Rectal smooth muscle tissue (tissue), 1 donor: ENCODE results near the gene SLAMF6.
"Not testable (repeated sequence)": the region's sequence is repeated elsewhere in the genome, so short reads cannot be mapped to it uniquely, and the experiment has no call there.

Source experiments
- H3K27ac ChIP-seq: one replicate; pipeline ENCODE4 v1.7.0; 2013; ENCODE audit warnings: low read depth, low read length, inconsistent platforms
- H3K27me3 ChIP-seq: one replicate; pipeline ENCODE4 v1.7.0; 2013; ENCODE audit warnings: low read length; ENCODE audit not compliant: control insufficient read depth, insufficient read depth
- H3K36me3 ChIP-seq: one replicate; pipeline ENCODE4 v1.7.0; 2013; ENCODE audit warnings: low read length; ENCODE audit not compliant: control insufficient read depth, insufficient read depth
- H3K4me1 ChIP-seq: one replicate; pipeline ENCODE4 v1.7.0; 2013; ENCODE audit warnings: low read length; ENCODE audit not compliant: control insufficient read depth, insufficient read depth
- H3K4me3 ChIP-seq: one replicate; pipeline ENCODE4 v1.7.0; 2013; ENCODE audit warnings: low read length
- H3K9ac ChIP-seq: one replicate; pipeline ENCODE4 v1.7.0; 2013; ENCODE audit warnings: low read length

The SLAMF6 gene

GRCh38 chr1:160492617-160493016, 30.4 kb downstream of the SLAMF6 start:
- Histone ChIP-seq H3K27me3 (no peaks in the 10 kb centered on the region), H3K27ac (no peak overlapping the region), H3K4me1 (no peaks in the 10 kb centered on the region), H3K9ac (no peak overlapping the region), H3K4me3 (no peak overlapping the region), H3K36me3 (no peaks in the 10 kb centered on the region)

- H3K4me3 ChIP-seq: no peak overlapping the region
- no peak overlapping the region for H3K27ac ChIP-seq
- H3K9ac ChIP-seq: no peak overlapping the region
- H3K27me3 ChIP-seq: no peaks in the 10 kb centered on the region
- H3K4me1 ChIP-seq: no peaks in the 10 kb centered on the region
- no peaks in the 10 kb centered on the region for H3K36me3 ChIP-seq
Observed at GRCh38 chr1:160491981-160492380, 31.1 kb downstream of the SLAMF6 start.

DNA sequence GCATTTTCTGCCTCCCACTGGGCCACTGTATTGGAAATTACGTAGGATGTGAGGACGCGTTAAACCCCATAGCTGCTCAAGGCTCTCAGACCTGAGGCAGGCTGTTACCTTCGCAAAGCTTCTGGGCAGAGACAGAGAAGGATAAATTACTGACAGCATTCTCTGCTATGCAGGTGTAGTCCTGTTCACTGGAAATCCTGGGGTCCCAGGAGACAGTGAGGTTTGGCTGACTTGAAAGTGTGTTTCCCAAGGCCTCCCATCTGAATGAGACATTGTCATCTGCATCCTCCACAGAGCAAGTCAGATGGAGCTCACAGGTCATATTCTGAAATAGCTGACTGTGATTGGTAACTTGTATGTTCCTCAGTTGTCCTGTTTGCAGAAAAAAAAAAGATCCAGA, 32.0 kb downstream of the SLAMF6 start:
- no peak overlapping the region for H3K27ac ChIP-seq

DNA sequence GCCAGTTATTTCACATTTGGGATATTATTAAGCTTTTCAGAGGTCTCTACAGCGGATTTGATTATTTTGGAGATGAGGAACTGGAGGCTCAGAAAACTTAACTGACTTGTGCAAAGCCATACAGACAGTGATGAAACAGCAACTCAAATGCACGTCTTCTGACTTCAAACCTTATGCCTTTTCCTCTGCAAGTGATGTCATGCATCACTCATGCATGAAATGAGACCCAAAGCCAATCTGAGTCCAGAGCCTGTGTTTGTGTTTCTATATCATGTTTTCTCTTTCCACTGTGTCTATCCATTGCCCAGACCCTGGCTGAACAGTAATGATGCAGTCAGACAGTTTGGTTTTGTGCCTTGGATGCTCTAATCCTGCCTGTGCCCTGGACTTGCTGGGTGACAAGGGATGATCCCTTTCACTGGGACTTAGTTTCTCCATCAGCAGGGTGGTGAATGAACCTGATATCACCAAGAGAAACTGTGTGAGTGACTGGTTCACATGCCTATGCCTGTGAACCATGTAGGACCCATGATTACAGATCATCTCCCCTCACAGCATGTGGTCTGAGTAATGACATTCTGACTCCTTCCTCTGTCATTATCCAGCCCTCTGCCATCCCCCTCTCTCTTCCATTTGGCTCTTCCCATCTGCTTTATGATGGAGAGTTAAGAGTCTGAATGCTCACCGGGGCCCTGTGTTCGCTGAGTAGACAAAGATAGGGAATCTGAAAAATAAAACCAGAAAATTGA, 33.4 kb downstream of the SLAMF6 start:
- H3K9ac ChIP-seq: no peak overlapping the region
- no peaks in the 10 kb centered on the region for H3K27me3 ChIP-seq
- H3K36me3 ChIP-seq: no peaks in the 10 kb centered on the region
- no peaks in the 10 kb centered on the region for H3K4me1 ChIP-seq
- no peak overlapping the region for H3K27ac ChIP-seq
- H3K4me3 ChIP-seq: no peak overlapping the region

More for the DNA sequence above, 32.0 kb downstream of the SLAMF6 start:
- Histone ChIP-seq H3K4me1 (no peaks in the 10 kb centered on the region), H3K4me3 (no peak overlapping the region), H3K36me3 (no peaks in the 10 kb centered on the region), H3K9ac (no peak overlapping the region), H3K27me3 (no peaks in the 10 kb centered on the region)

- H3K4me1 ChIP-seq: no peaks in the 10 kb centered on the region
- no peaks in the 10 kb centered on the region for H3K36me3 ChIP-seq
- H3K9ac ChIP-seq: no peak overlapping the region
- H3K27me3 ChIP-seq: no peaks in the 10 kb centered on the region
- H3K4me3 ChIP-seq: no peak overlapping the region
- no peak overlapping the region for H3K27ac ChIP-seq
Observed at GRCh38 chr1:160488347-160489058, 34.6 kb downstream of the SLAMF6 start.

DNA sequence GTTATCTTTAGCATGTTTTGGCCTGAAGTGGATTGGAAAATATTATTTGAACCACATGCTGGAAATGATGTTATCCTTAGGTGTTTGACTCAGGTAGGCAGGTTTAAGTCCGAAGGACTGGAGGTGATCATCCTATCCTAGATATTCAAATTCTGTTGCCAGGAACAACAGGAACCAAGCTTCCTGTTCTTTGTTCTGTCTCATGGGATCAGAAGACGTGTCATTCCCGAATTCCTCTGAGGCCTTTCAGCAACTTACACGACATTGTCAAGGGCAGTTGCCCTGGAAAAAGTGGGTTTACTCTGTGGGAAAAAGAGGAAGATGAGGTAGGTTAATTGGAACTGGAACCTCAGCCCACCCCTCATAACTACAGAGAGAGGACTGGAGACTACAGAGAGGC, 36.6 kb downstream of the SLAMF6 start:
- Histone ChIP-seq H3K4me3 (no peak overlapping the region), H3K36me3 (no peaks in the 10 kb centered on the region), H3K4me1 (no peaks in the 10 kb centered on the region), H3K27me3 (no peaks in the 10 kb centered on the region), H3K9ac (no peak overlapping the region), H3K27ac (no peak overlapping the region)

- H3K27me3 ChIP-seq: no peaks in the 10 kb centered on the region
- no peak overlapping the region for H3K4me3 ChIP-seq
- H3K27ac ChIP-seq: no peak overlapping the region
- H3K4me1 ChIP-seq: no peaks in the 10 kb centered on the region
- no peaks in the 10 kb centered on the region for H3K36me3 ChIP-seq
- H3K9ac ChIP-seq: no peak overlapping the region
Observed at GRCh38 chr1:160483505-160484185, 39.4 kb downstream of the SLAMF6 start.

GRCh38 chr1:160481979-160482596, 41.0 kb downstream of the SLAMF6 start:
- no peak overlapping the region for H3K9ac ChIP-seq
- H3K4me1 ChIP-seq: no peaks in the 10 kb centered on the region
- no peaks in the 10 kb centered on the region for H3K36me3 ChIP-seq
- H3K4me3 ChIP-seq: no peak overlapping the region
- no peak overlapping the region for H3K27ac ChIP-seq
- H3K27me3 ChIP-seq: no peaks in the 10 kb centered on the region

DNA sequence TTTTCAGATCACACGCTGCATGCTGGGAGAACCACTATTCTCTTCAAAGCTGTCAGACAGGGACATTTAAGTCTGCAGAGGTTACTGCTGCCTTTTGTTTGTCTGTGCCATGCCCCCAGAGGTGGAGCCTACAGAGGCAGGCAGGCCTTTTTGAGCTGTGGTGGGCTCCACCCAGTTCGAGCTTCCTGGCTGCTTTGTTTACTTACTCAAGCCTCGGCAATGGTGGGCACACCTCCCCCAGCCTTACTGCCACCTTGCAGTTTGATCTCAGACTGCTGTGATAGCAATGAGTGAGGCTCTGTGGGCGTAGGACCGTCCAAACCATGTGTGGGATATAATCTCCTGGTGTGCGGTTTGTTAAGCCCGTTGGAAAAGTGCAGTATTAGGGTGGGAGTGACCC, 42.3 kb downstream of the SLAMF6 start:
- H3K4me1 ChIP-seq, H3K4me3 ChIP-seq, H3K27me3 ChIP-seq, H3K27ac ChIP-seq, H3K9ac ChIP-seq, H3K36me3 ChIP-seq: not testable (repeated sequence)

DNA sequence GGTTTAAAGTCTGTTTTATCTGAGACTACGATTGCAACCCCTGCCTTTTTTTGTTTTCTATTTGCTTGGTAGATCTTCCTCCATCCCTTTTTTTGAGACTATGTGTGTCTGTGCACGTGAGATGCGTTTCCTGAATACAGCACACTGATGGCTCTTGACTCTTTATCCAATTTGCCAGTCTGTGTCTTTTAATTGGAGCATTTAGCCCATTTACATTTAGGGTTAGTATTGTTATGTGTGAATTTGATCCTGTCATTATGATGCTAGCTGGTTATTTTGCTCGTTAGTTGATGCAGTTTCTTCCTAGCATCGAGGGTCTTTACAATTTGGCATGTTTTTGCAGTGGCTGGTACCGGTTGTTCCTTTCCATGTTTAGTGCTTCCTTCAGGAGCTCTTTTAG, 44.0 kb downstream of the SLAMF6 start:
- not testable (repeated sequence) for H3K27me3 ChIP-seq, H3K9ac ChIP-seq, H3K4me1 ChIP-seq, H3K4me3 ChIP-seq, H3K36me3 ChIP-seq, H3K27ac ChIP-seq

DNA sequence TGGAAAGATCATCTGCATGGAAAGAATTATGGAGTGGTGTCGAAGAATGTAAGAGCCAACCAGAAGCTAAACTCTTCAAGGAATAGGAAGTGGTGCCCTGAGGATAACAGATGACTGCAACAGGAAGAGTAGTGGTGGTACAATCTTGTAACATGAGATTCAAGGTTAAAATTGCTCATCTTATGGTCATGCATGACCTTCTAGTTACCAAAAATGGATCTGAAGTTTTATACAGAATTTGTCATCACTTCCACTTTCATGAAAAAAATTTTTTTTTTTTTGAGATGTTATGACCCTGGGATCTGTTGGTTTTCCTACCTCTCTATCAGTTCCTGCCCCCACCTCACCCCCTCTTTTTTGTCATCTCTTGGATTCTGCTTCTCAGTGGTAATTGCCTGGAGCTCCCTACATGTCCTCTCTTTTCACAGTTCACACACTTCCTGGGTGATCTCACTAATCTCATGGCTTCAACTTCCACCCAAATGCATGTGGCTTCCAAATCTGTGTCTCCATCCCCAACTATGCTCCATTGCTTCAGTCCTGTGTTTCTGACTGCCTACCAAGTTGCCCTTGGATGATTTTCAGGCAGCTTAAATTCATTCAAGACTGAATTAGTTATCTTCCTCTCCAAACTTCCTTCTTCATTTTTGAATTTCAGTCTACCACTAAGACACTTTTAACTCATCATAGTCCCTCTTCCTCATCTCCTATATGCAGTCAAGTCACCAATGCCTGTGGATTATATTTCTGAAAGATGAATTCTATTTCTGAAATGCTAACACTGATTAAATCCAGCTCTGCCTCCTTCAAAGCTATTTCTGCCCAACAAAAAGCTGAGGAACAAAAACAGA, 48.4 kb downstream of the SLAMF6 start:
- H3K4me1 ChIP-seq: no peaks in the 10 kb centered on the region
- H3K9ac ChIP-seq: no peak overlapping the region
- H3K36me3 ChIP-seq: no peaks in the 10 kb centered on the region
- H3K4me3 ChIP-seq: no peak overlapping the region
- H3K27me3 ChIP-seq: no peaks in the 10 kb centered on the region
- no peak overlapping the region for H3K27ac ChIP-seq

DNA sequence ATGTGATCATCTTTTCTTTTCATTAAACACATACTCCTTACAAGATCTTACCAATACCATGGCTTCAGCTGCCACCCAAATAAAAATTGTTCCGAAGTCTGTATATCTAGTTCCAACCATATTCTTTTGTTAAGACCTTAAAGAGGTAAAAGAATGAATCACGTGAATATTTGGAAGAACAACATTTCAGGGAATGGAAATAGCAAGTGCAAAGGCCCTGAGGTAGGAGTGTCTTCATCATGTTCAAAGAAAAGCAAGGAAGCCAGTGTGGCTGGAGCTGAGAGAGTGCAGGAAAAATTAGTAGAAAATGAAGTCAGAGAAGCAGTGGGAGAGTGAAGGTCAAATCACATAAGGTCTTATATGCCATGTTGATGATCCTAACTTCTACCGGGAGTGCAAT, 50.9 kb downstream of the SLAMF6 start:
- H3K4me3 ChIP-seq: no peak overlapping the region

More for the DNA sequence above, 50.9 kb downstream of the SLAMF6 start:
- Histone ChIP-seq H3K9ac (no peak overlapping the region), H3K36me3 (no peaks in the 10 kb centered on the region), H3K27ac (no peak overlapping the region), H3K27me3 (no peaks in the 10 kb centered on the region), H3K4me1 (no peaks in the 10 kb centered on the region)
